NCI-H1436 treated with DMSO at 0.1 percent for 48 hours (cell line): ENCODE measurements around the gene EMC6.
"Not testable (repeated sequence)": the region's sequence is repeated elsewhere in the genome, so short reads cannot be mapped to it uniquely, and the experiment has no call there.

ENCODE experiments used
- DNase-seq: peaks from one replicate; lab custom pipeline; 2025; lab: John Stamatoyannopoulos, UW

EMC6 gene

GRCh38 chr17:3681057-3681456 is 12.4 kb downstream of the EMC6 start:
- no peak for DNase-seq

GRCh38 chr17:3681565-3681964 is 13.0 kb downstream of the EMC6 start:
- no peak for DNase-seq

GRCh38 chr17:3682033-3682432 is 13.4 kb downstream of the EMC6 start:
- DNase-seq: no peak

- no peak for DNase-seq
Observed at GRCh38 chr17:3683054-3683511, 14.5 kb downstream of the EMC6 start.

- DNase-seq: no peak
Observed at GRCh38 chr17:3685174-3685573, 16.6 kb downstream of the EMC6 start.

GRCh38 chr17:3688027-3688553 is 19.5 kb downstream of the EMC6 start:
- DNase-seq: peak; percentile 28

- no peak for DNase-seq
Observed at GRCh38 chr17:3688852-3689261, 20.2 kb downstream of the EMC6 start.

GRCh38 chr17:3689262-3690093 is 20.9 kb downstream of the EMC6 start:
- no peak for DNase-seq

GRCh38 chr17:3690094-3690715 is 21.6 kb downstream of the EMC6 start:
- no peak for DNase-seq

- DNase-seq: no peak
Observed at GRCh38 chr17:3691617-3692067, 23.0 kb downstream of the EMC6 start.

GRCh38 chr17:3692346-3692745 is 23.7 kb downstream of the EMC6 start:
- DNase-seq: no peak

GRCh38 chr17:3693141-3693540 is 24.5 kb downstream of the EMC6 start:
- no peak for DNase-seq

GRCh38 chr17:3693829-3694231 is 25.2 kb downstream of the EMC6 start:
- no peak for DNase-seq

- no peak for DNase-seq
Observed at GRCh38 chr17:3695129-3695722, 26.6 kb downstream of the EMC6 start.

- DNase-seq: no peak
Observed at GRCh38 chr17:3695723-3696411, 27.3 kb downstream of the EMC6 start, which contains the start of gene P2RX5. TSS of gene P2RX5 (minus strand) at chr17:3696155. CDS start at chr17:3696005, 150 bp downstream.

GRCh38 chr17:3697103-3697476 is 28.5 kb downstream of the EMC6 start:
- DNase-seq: no peak

- DNase-seq: no peak
Observed at GRCh38 chr17:3698139-3698538, 29.5 kb downstream of the EMC6 start.

- no peak for DNase-seq
Observed at GRCh38 chr17:3699951-3700350, 31.3 kb downstream of the EMC6 start.

- not testable (repeated sequence) for DNase-seq
Observed at GRCh38 chr17:3702041-3702539, 33.5 kb downstream of the EMC6 start.

- DNase-seq: no peak
Observed at GRCh38 chr17:3704931-3705717, 36.5 kb downstream of the EMC6 start.

- DNase-seq: not testable (repeated sequence)
Observed at GRCh38 chr17:3705718-3705984, 37.0 kb downstream of the EMC6 start.
